ENCODE data around the gene NAP1L4.

Gene NAP1L4

GRCh38 chr11:2992234-2992996, at the start of gene NAP1L4:
Gene NAP1L4 (minus strand): TSS chr11:2992329. CDS start chr11:2979220, 13,109 bp downstream.
- DNase-seq (ENCODE audit: low read depth): peak; percentile 91

GRCh38 chr11:3040881-3041280, 48.8 kb upstream of the NAP1L4 start:
- DNase-seq (ENCODE audit: low read depth): no peak

- DNase-seq (ENCODE audit: low read depth): no peak
Measured at GRCh38 chr11:3037945-3038271, 45.8 kb upstream of the NAP1L4 start.

GRCh38 chr11:3037040-3037944, 45.2 kb upstream of the NAP1L4 start:
- peak; percentile 43 for DNase-seq (ENCODE audit: low read depth)

- no peak for DNase-seq (ENCODE audit: low read depth)
Measured at GRCh38 chr11:3036419-3036818, 44.3 kb upstream of the NAP1L4 start.

GRCh38 chr11:3035333-3035732, 43.2 kb upstream of the NAP1L4 start:
- DNase-seq (ENCODE audit: low read depth): no peak

GRCh38 chr11:3030289-3031070, 38.4 kb upstream of the NAP1L4 start:
- DNase-seq (ENCODE audit: low read depth): no peak

GRCh38 chr11:3028813-3029212, 36.7 kb upstream of the NAP1L4 start:
- DNase-seq (ENCODE audit: low read depth): no peak

- DNase-seq (ENCODE audit: low read depth): no peak
Measured at GRCh38 chr11:3026803-3027202, 34.7 kb upstream of the NAP1L4 start.

- peak; percentile 82 for DNase-seq (ENCODE audit: low read depth)
Measured at GRCh38 chr11:3022982-3023381, 30.9 kb upstream of the NAP1L4 start.

GRCh38 chr11:3022300-3022967, 30.3 kb upstream of the NAP1L4 start:
- peak; percentile 52 for DNase-seq (ENCODE audit: low read depth)

- no peak for DNase-seq (ENCODE audit: low read depth)
Measured at GRCh38 chr11:3021125-3021524, 29.0 kb upstream of the NAP1L4 start.

GRCh38 chr11:3020011-3020410, 27.9 kb upstream of the NAP1L4 start:
- DNase-seq (ENCODE audit: low read depth): no peak

- DNase-seq (ENCODE audit: low read depth): no peak
Measured at GRCh38 chr11:3018596-3018995, 26.5 kb upstream of the NAP1L4 start.

- DNase-seq (ENCODE audit: low read depth): no peak
Measured at GRCh38 chr11:3016861-3017260, 24.7 kb upstream of the NAP1L4 start.

- no peak for DNase-seq (ENCODE audit: low read depth)
Measured at GRCh38 chr11:3015796-3016195, 23.7 kb upstream of the NAP1L4 start.

GRCh38 chr11:3014943-3015342, 22.8 kb upstream of the NAP1L4 start:
- no peak for DNase-seq (ENCODE audit: low read depth)

GRCh38 chr11:3014057-3014938, 22.2 kb upstream of the NAP1L4 start:
- DNase-seq (ENCODE audit: low read depth): no peak

- no peak for DNase-seq (ENCODE audit: low read depth)
Measured at GRCh38 chr11:3011891-3012885, 20.1 kb upstream of the NAP1L4 start.
